PC-3 (cell line): ENCODE results near the gene ABCF1. TPM values are rescaled to one million over a fixed set of nuclear protein-coding genes. Genes with fewer than 3 reads are reported as not detected.
A peak's percentile ranks its signal among the peaks of the same experiment; 100 is the strongest.

Experiments used
- ATAC-seq: fragments of 200-7000 bp; cut with Tn5 transposase; 2 replicates; pipeline ENCODE4 v1.9.1; 2020; ENCODE audit warnings: mild to moderate bottlenecking, moderate library complexity
- BruUV-seq: library from RNA; stranded (reverse); fragments of 400-500 nt; replicated peaks from 2 replicates; lab custom pipeline; 2021; lab: Mats Ljungman, UMichigan
- CTCF ChIA-PET: fragments of 300-600 bp; sonication (Branson Sonifier 250); formaldehyde crosslinking; loops from one replicate; lab custom pipeline; 2022; ENCODE audit warnings: antibody characterized with exemption; lab: Charles Lee
- POLR2A ChIA-PET: fragments of 300-600 bp; sonication (Branson Sonifier 250); formaldehyde crosslinking; loops from one replicate; lab custom pipeline; 2022; ENCODE audit warnings: antibody characterized with exemption; ENCODE audit not compliant: unreplicated experiment; lab: Charles Lee
- DNase-seq: peaks from one replicate; pipeline ENCODE4 v3.0.0-alpha.2; 2015
- H2AFZ ChIP-seq: fragments of 300-600 bp; sonication (generic); 2 replicates; pipeline ENCODE4 v1.6.0; 2016; ENCODE audit warnings: antibody characterized with exemption, low read length
- H3F3A ChIP-seq: fragments of 300-600 bp; sonication (generic); one replicate; pipeline ENCODE4 v1.6.0; 2017; ENCODE audit warnings: antibody characterized with exemption, low read length, control low read depth, mild to moderate bottlenecking; ENCODE audit not compliant: unreplicated experiment
- H3K27ac ChIP-seq: fragments of 300-600 bp; sonication (generic); 2 replicates; pipeline ENCODE4 v1.5.1; 2016; ENCODE audit warnings: mild to moderate bottlenecking, low read length
- H3K27me3 ChIP-seq: fragments of 300-600 bp; sonication (generic); 2 replicates; pipeline ENCODE4 v1.6.1; 2016; ENCODE audit warnings: low read length, mixed read lengths
- H3K36me3 ChIP-seq: fragments of 300-600 bp; sonication (generic); 2 replicates; pipeline ENCODE4 v1.6.1; 2016; ENCODE audit warnings: low read depth, mixed run types, low read length, mixed read lengths
- H3K4me1 ChIP-seq: fragments of 300-600 bp; sonication (generic); 2 replicates; pipeline ENCODE4 v1.5.1; 2016; ENCODE audit warnings: low read length; ENCODE audit not compliant: insufficient read depth
- H3K4me2 ChIP-seq: fragments of 300-600 bp; sonication (generic); 2 replicates; pipeline ENCODE4 v1.6.0; 2016; ENCODE audit warnings: low read length
- H3K4me3 ChIP-seq: fragments of 300-600 bp; sonication (generic); 2 replicates; pipeline ENCODE4 v1.5.1; 2016; ENCODE audit warnings: mild to moderate bottlenecking, low read length, mixed read lengths
- H3K79me2 ChIP-seq: fragments of 300-600 bp; sonication (generic); 2 replicates; pipeline ENCODE4 v1.6.1; 2017; ENCODE audit warnings: low read length, mixed read lengths
- H3K9ac ChIP-seq: fragments of 300-600 bp; sonication (generic); 2 replicates; pipeline ENCODE4 v1.6.0; 2016; ENCODE audit warnings: mild to moderate bottlenecking, low read length
- H3K9me2 ChIP-seq: fragments of 300-600 bp; sonication (generic); replicated peaks from 2 replicates; pipeline ENCODE4 v1.6.1; 2016; ENCODE audit warnings: mixed run types, low read length, mixed read lengths
- H3K9me3 ChIP-seq: fragments of 300-600 bp; sonication (generic); 2 replicates; pipeline ENCODE4 v1.6.1; 2016; ENCODE audit warnings: low read length, mixed read lengths
- H4K20me1 ChIP-seq: fragments of 300-600 bp; sonication (generic); 2 replicates; pipeline ENCODE4 v1.6.1; 2016; ENCODE audit warnings: low read length, mixed read lengths
- EZH2 ChIP-seq: fragments of 300-600 bp; sonication (generic); IDR thresholded peaks from one replicate; pipeline ENCODE4 v1.6.1; 2017; ENCODE audit warnings: antibody characterized with exemption, mild to moderate bottlenecking, low read length; ENCODE audit not compliant: unreplicated experiment
- EZH2phosphoT487 ChIP-seq: fragments of 300-600 bp; sonication (generic); IDR thresholded peaks from 2 replicates; pipeline ENCODE4 v1.6.1; 2018; ENCODE audit warnings: mild to moderate bottlenecking, antibody characterized with exemption, low read length, borderline replicate concordance
- intact Hi-C: fragments of 100-400 bp; cut with micrococcal nuclease; formaldehyde crosslinking; loops from 2 replicates; pipeline ENCODE4 v1.9.0; 2023
- total RNA-seq: library from RNA; depleted of rRNA; stranded (reverse); fragments of >200 nt; gene quantifications from 2 replicates; pipeline ENCODE4 v1.2.3, GENCODE V29; 2014
- TF ChIP-seq, protein P1 (sequence below): fragments of 300-600 bp; sonication (generic); conservative IDR thresholded peaks from 2 replicates; pipeline ENCODE4 v1.5.1; 2017; ENCODE audit warnings: antibody characterized with exemption, low read depth, mild to moderate bottlenecking, low read length

ABCF1 gene
- total RNA-seq, 1 experiment from 2014 or later, result 67.3 TPM

- ChIA-PET CTCF (no interaction called here), POLR2A (interaction anchor here (0.6 kb wide), 1 partner anchor 12 kb away, joined by 3 read pairs; no protein-coding TSS in a partner anchor)
- Histone ChIP-seq H3K79me2 (no peaks in the 10 kb centered on the region), H3F3A (peaks cover 3% of the 10 kb centered on the region), H2AFZ (no peak overlapping the region), H3K4me1 (no peaks in the 10 kb centered on the region), H3K9me2 (no peaks in the 10 kb centered on the region), H3K27ac (no peak overlapping the region), H3K9me3 (no peaks in the 10 kb centered on the region), H3K9ac (no peak overlapping the region), H3K27me3 (no peaks in the 10 kb centered on the region), H3K4me3 (no peak overlapping the region), H3K4me2 (no peak overlapping the region), H4K20me1 (no peaks in the 10 kb centered on the region), H3K36me3 (peaks cover 47% of the 10 kb centered on the region)
- ATAC-seq, result no peak
- TF ChIP-seq EZH2phosphoT487, result no peak
- TF ChIP-seq, protein P1, sequence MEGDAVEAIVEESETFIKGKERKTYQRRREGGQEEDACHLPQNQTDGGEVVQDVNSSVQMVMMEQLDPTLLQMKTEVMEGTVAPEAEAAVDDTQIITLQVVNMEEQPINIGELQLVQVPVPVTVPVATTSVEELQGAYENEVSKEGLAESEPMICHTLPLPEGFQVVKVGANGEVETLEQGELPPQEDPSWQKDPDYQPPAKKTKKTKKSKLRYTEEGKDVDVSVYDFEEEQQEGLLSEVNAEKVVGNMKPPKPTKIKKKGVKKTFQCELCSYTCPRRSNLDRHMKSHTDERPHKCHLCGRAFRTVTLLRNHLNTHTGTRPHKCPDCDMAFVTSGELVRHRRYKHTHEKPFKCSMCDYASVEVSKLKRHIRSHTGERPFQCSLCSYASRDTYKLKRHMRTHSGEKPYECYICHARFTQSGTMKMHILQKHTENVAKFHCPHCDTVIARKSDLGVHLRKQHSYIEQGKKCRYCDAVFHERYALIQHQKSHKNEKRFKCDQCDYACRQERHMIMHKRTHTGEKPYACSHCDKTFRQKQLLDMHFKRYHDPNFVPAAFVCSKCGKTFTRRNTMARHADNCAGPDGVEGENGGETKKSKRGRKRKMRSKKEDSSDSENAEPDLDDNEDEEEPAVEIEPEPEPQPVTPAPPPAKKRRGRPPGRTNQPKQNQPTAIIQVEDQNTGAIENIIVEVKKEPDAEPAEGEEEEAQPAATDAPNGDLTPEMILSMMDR, result no peak
- TF ChIP-seq EZH2, result no peak
- intact Hi-C loops, result no loop called here
- DNase-seq, result no peak
- TSS peak; percentile 2 for BruUV-seq
These were observed 29.3 kb downstream of the ABCF1 start for GRCh38 chr6:30600451-30600961.

GRCh38 chr6:30601436-30601814 is 30.2 kb downstream of the ABCF1 start:
- ATAC-seq (no peak), DNase-seq (no peak)
- intact Hi-C loops, result no loop called here
- no peaks in the 10 kb centered on the region for H3K4me1 ChIP-seq
- no peak overlapping the region for H2AFZ ChIP-seq
- H3K27me3 ChIP-seq, result no peaks in the 10 kb centered on the region
- ChIA-PET POLR2A (no interaction called here), CTCF (no interaction called here)
- H3K27ac ChIP-seq, result no peak overlapping the region
- no peaks in the 10 kb centered on the region for H3K79me2 ChIP-seq
- H3K36me3 ChIP-seq, result peaks cover 54% of the 10 kb centered on the region
- no TSS peak for BruUV-seq
- H3K9me2 ChIP-seq, result no peaks in the 10 kb centered on the region
- peaks cover 3% of the 10 kb centered on the region for H3F3A ChIP-seq
- no peaks in the 10 kb centered on the region for H4K20me1 ChIP-seq
- no peak overlapping the region for H3K4me3 ChIP-seq
- no peaks in the 10 kb centered on the region for H3K9me3 ChIP-seq
- TF ChIP-seq EZH2 (no peak), EZH2phosphoT487 (no peak)
- TF ChIP-seq, protein P1, result no peak
- no peak overlapping the region for H3K4me2 ChIP-seq
- no peak overlapping the region for H3K9ac ChIP-seq

GRCh38 chr6:30601815-30602641 is 30.8 kb downstream of the ABCF1 start:
- intact Hi-C loops, result no loop called here
- no peak for ATAC-seq

More at GRCh38 chr6:30601815-30602641, 30.8 kb downstream of the ABCF1 start:
- Histone ChIP-seq H3F3A (peaks cover 3% of the 10 kb centered on the region), H3K9me3 (no peaks in the 10 kb centered on the region), H3K4me3 (no peak overlapping the region), H3K79me2 (no peaks in the 10 kb centered on the region), H3K36me3 (peaks cover 60% of the 10 kb centered on the region), H3K9ac (no peak overlapping the region), H3K4me1 (no peaks in the 10 kb centered on the region), H3K9me2 (no peaks in the 10 kb centered on the region), H3K4me2 (no peak overlapping the region), H3K27me3 (no peaks in the 10 kb centered on the region), H4K20me1 (no peaks in the 10 kb centered on the region), H2AFZ (no peak overlapping the region), H3K27ac (no peak overlapping the region)
- TF ChIP-seq EZH2phosphoT487 (no peak), EZH2 (no peak)
- TF ChIP-seq, protein P1, result no peak
- no peak for DNase-seq
- BruUV-seq, result no TSS peak
- ChIA-PET POLR2A (no interaction called here), CTCF (no interaction called here)
